Measurements from ENCODE around the gene IFNAR2.

IFNAR2 gene

DNA sequence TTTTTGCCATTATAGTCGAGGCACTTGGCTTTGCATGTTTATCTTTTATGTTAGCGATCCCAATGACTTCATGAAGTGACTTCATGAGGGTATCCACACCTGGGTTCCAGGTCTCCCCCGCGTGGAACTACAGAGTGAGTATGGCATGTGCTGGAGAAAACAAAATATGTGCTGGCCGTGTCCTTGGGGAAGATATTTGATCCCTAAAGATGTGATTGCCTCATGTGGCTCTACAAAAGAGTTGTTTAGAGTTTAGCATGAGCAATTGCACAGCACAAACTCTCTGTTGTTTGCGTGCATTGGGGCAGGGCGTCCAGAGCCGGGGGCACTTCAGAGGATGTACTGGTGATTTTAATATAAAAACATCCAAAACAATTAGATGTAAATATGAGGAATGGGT is 41.2 kb downstream of the IFNAR2 start:
- DNase-seq, result no peak

DNA sequence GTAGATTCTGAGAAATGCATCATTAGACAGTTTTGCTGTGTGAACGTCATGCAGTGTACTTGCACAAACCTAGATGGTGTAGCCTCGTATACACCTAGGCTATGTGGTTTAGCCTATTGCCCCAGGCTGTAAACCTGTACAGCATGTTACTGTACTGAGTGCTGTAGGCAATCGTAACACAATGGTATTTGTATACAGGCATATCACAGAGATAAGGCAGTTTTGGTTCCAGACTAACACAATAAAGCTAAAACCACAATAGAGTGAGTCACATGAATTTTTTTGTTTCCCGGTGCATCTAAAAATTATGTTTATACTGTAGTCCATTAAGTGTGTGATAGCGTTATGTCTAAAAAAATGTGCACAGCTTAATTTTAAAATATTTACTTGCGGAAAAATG is 43.3 kb downstream of the IFNAR2 start:
- DNase-seq, result no peak

DNA sequence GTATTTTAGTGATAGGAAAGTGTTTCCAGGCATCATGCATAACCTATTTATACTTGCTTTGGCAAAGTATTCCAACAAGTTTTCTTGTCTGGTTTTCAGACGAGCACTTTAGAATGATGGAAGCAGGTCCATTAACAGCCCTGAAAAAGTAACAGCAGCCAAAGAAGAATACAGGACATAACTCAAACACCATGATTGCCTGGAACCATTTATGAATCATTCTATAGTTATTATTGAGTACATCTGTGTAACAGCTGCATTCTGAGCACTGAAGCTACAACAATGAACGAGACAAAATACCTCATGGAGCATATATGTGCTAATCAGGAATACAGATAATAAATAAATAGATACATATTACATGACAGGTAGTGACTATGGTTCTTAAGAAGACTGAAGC is 49.0 kb downstream of the IFNAR2 start:
- DNase-seq, result no peak

DNA sequence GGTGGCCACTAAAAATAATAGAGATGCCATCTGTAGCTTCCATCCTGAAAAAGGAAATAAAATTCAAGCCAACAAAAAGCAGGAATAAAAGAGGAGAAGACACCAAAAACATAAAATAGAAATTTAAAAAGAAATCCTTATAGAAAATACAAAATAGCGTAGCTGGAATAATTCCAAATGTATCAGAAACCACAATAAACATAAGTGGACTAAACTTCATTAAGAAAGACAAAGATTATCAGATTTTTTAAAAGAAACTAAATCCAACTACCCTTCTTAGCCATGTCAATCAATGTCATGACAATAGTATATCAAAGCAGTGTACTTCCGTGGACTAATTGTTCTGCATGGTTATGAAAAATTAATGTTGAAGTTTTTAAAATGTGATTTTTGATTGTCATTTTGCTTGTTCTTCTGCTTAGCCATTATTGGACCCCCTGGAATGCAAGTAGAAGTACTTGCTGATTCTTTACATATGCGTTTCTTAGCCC is 49.6 kb downstream of the IFNAR2 start:
- no peak for DNase-seq

Data from COR-L47 (cell line).